Calu3 (cell line): Measurements from ENCODE around the gene PLCZ1. TPM values are rescaled to one million over a fixed set of nuclear protein-coding genes. Genes with fewer than 3 reads are reported as not detected.
"Not testable (repeated sequence)": the region's sequence is repeated elsewhere in the genome, so short reads cannot be mapped to it uniquely, and the experiment has no call there.

Experiments
- BruUV-seq: library from RNA; stranded (reverse); fragments of 400-500 nt; replicated peaks from 2 replicates; lab custom pipeline; 2021; lab: Mats Ljungman, UMichigan
- CTCF ChIA-PET: fragments of 300-600 bp; sonication (Branson Sonifier 250); formaldehyde crosslinking; loops from one replicate; lab custom pipeline; 2022; ENCODE audit warnings: antibody characterized with exemption; lab: Charles Lee
- DNase-seq: peaks from one replicate; pipeline ENCODE4 v3.0.0; 2022
- H3K27ac Mint-ChIP-seq: one replicate; pipeline ENCODE4 v1.8.0; 2022; ENCODE audit warnings: mixed read lengths; ENCODE audit not compliant: unreplicated experiment
- H3K27me3 Mint-ChIP-seq: one replicate; pipeline ENCODE4 v1.8.0; 2022; ENCODE audit warnings: mixed read lengths; ENCODE audit not compliant: unreplicated experiment
- H3K36me3 Mint-ChIP-seq: one replicate; pipeline ENCODE4 v1.8.0; 2022; ENCODE audit warnings: mild to moderate bottlenecking, moderate library complexity, mixed read lengths; ENCODE audit not compliant: insufficient read depth, unreplicated experiment
- H3K4me1 Mint-ChIP-seq: one replicate; pipeline ENCODE4 v1.8.0; 2022; ENCODE audit warnings: mild to moderate bottlenecking, low read depth, mixed read lengths; ENCODE audit not compliant: unreplicated experiment
- H3K4me3 Mint-ChIP-seq: one replicate; pipeline ENCODE4 v1.8.0; 2022; ENCODE audit warnings: mild to moderate bottlenecking, low read depth, moderate library complexity, mixed read lengths; ENCODE audit not compliant: unreplicated experiment
- H3K9me3 Mint-ChIP-seq: one replicate; pipeline ENCODE4 v1.8.0; 2022; ENCODE audit warnings: low read depth, mixed read lengths; ENCODE audit not compliant: unreplicated experiment
- intact Hi-C: fragments of 100-400 bp; cut with micrococcal nuclease; formaldehyde crosslinking; loops from one replicate; pipeline ENCODE4 v1.10.0; 2022; ENCODE audit not compliant: unreplicated experiment
- total RNA-seq: library from RNA; stranded (reverse); gene quantifications from 2 replicates; pipeline ENCODE4 v1.2.3, GENCODE V29; 2022
- TF ChIP-seq, protein P1 (sequence below): fragments of 200-600 bp; IDR thresholded peaks from one replicate; pipeline ENCODE4 v1.8.0; 2022; ENCODE audit warnings: antibody characterized with exemption; ENCODE audit not compliant: unreplicated experiment

The PLCZ1 gene
- total RNA-seq, 1 experiment from 2014 or later = not detected

DNA sequence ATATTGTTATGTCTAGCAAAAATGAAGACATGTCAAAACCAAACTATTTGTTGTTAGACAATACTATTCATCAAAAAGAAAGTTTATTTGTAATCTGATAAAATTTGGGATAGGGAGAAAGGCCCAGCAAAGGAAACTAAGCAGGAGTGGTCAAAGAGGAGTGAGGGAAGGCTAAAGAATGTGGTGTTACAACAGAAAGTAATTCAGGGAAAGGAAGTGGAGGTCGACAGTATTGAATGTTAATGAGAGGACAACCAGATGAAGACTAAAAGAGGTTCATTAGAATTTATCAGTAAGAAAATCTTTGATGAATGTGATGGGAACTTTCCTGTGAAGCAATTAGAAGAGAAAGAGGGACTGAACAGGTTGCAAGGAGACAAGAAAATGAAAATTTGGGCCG is 33.9 kb downstream of the PLCZ1 start:
- no TSS peak for BruUV-seq

DNA sequence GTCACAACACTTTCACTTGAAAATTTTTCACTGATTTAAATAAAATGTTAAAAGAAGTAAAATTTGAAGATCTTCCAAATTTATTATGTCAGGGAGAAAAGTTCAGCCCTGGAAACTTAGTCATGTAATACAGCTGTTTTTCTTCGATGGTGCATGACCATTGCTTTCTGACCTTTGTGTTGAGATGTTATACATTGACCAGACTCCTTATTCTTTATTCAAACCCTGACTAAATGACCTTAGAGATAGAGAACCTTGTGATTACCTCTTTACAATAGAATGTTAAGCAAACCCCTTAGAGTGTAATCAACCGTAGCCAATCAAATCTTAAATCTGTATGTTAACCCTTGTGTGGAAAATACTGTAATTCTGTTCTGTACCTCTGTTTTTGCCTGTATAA is 34.5 kb downstream of the PLCZ1 start:
- Mint-ChIP-seq H3K27me3 (no peaks in the 10 kb centered on the region), H3K9me3 (peaks cover 7% of the 10 kb centered on the region), H3K27ac (no peak overlapping the region), H3K4me1 (peaks cover 15% of the 10 kb centered on the region), H3K36me3 (no peaks in the 10 kb centered on the region), H3K4me3 (no peak overlapping the region)
- TF ChIP-seq, protein P1, sequence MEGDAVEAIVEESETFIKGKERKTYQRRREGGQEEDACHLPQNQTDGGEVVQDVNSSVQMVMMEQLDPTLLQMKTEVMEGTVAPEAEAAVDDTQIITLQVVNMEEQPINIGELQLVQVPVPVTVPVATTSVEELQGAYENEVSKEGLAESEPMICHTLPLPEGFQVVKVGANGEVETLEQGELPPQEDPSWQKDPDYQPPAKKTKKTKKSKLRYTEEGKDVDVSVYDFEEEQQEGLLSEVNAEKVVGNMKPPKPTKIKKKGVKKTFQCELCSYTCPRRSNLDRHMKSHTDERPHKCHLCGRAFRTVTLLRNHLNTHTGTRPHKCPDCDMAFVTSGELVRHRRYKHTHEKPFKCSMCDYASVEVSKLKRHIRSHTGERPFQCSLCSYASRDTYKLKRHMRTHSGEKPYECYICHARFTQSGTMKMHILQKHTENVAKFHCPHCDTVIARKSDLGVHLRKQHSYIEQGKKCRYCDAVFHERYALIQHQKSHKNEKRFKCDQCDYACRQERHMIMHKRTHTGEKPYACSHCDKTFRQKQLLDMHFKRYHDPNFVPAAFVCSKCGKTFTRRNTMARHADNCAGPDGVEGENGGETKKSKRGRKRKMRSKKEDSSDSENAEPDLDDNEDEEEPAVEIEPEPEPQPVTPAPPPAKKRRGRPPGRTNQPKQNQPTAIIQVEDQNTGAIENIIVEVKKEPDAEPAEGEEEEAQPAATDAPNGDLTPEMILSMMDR = no peak
- CTCF ChIA-PET = interaction anchor here (0.7 kb wide), 3 partner anchors 29 to 1399 kb away, joined by 4 to 5 read pairs (median 4); no protein-coding TSS in a partner anchor
- DNase-seq = no peak
- no TSS peak for BruUV-seq
- intact Hi-C loops = no loop called here

More for the DNA sequence above, 33.9 kb downstream of the PLCZ1 start:
- TF ChIP-seq, protein P1 = no peak
- CTCF ChIA-PET = no interaction called here
- DNase-seq = no peak
- no peak overlapping the region for H3K4me3 Mint-ChIP-seq
- intact Hi-C loops = no loop called here
- peak overlapping the region; percentile 9 for H3K27ac Mint-ChIP-seq
- peaks cover 7% of the 10 kb centered on the region for H3K9me3 Mint-ChIP-seq
- peaks cover 15% of the 10 kb centered on the region for H3K4me1 Mint-ChIP-seq
- no peaks in the 10 kb centered on the region for H3K27me3 Mint-ChIP-seq
- H3K36me3 Mint-ChIP-seq = no peaks in the 10 kb centered on the region

DNA sequence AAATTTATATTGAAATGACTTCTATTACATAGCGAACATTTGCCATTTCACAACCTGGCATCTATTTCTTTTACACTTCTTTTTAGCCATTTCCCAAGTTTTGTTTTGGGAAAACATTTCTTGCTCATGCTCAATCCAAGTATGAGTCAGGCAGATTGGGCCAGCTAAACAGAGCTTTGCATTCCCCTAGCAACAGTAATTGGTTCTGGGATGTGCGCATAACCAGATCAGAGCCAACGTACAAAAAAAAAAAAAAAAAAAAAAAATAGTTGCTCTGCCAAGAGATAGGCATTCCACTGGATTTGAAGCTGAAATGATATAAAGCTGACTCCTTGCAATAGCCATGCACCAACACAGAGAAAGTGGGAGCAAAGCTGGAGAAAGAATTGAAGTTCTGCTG is 37.5 kb downstream of the PLCZ1 start:
- no peaks in the 10 kb centered on the region for H3K27me3 Mint-ChIP-seq
- BruUV-seq = no TSS peak

DNA sequence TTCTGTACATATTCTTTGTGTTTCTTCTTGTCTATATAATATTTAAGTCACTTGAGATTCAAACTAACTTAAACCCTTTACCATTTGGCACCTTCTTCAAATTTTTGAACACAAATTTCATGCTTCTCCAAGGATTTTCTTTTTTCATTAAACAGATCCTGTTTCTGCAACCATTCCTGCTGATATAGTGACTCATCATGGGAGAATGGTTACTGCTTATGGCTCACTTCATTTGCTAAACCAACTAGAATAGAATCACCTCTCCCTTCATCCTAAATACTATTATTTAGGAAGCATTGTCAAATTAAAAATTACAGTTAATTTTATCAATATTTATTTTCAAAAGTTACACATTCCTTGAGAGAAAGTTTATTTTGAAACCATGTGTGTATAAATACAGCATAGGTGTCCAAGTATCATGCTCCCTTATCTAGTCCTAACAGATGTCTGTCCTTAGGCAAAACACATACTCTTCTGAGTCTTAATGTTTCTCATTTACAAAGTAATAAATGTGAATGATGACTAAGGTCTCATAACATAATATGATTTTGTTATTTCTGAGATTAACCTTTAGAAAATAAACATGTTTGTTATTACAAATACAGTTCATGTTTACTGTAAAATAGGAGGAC is 40.7 kb downstream of the PLCZ1 start:
- Mint-ChIP-seq H3K9me3 (peaks cover 4% of the 10 kb centered on the region), H3K4me3 (no peak overlapping the region), H3K27ac (no peak overlapping the region), H3K36me3 (no peaks in the 10 kb centered on the region), H3K4me1 (no peaks in the 10 kb centered on the region), H3K27me3 (no peaks in the 10 kb centered on the region)
- CTCF ChIA-PET = no interaction called here
- intact Hi-C loops = loop anchor here (10.0 kb wide), 1 partner anchor 98 kb away; no protein-coding TSS in a partner anchor
- no TSS peak for BruUV-seq
- TF ChIP-seq, protein P1 = no peak
- DNase-seq = no peak

More for the DNA sequence above, 37.5 kb downstream of the PLCZ1 start:
- Mint-ChIP-seq H3K27ac (no peak overlapping the region), H3K4me3 (no peak overlapping the region), H3K36me3 (no peaks in the 10 kb centered on the region), H3K4me1 (peaks cover 15% of the 10 kb centered on the region), H3K9me3 (no peaks in the 10 kb centered on the region)
- TF ChIP-seq, protein P1 = no peak
- DNase-seq = no peak
- CTCF ChIA-PET = interaction anchor here (0.6 kb wide), 1 partner anchor 489 kb away, joined by 6 read pairs; no protein-coding TSS in a partner anchor
- intact Hi-C loops = no loop called here

DNA sequence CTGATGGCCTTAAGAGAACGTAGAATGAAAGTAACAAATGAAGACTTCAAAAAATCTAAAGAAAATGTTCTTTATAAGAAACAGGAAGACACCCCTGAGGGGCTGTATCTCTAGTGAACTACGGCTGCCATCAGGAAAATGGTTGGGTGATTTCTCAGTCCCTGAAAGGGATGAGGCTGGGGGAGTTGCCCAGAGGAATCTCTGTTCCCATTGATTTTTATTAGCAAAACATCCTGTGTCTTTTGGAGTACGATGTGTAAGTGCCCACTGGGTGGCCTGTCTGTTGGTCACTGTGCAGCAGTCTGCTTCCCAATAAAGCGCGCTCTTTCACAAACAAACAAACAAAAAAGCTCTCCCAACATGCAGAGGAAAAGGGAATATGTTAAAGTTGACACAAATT is 43.8 kb downstream of the PLCZ1 start:
- H3K27ac Mint-ChIP-seq, H3K9me3 Mint-ChIP-seq, H3K27me3 Mint-ChIP-seq, H3K36me3 Mint-ChIP-seq, BruUV-seq, DNase-seq, CTCF ChIA-PET, H3K4me3 Mint-ChIP-seq: not testable (repeated sequence)
- intact Hi-C loops = loop anchor here (10.0 kb wide), 1 partner anchor 101 kb away; no protein-coding TSS in a partner anchor
- peaks cover 12% of the 10 kb centered on the region for H3K4me1 Mint-ChIP-seq
